Vagina (tissue), 2 donors: ENCODE measurements around the gene PNLIPRP1.

Experiments used
- CTCF ChIP-seq, 3 experiments: fragments of 450-650 bp in 2 of 3; fragments of 200-600 bp in 1 of 3; sonication (generic) in 1 of 3; IDR thresholded peaks; one replicate each; pipeline ENCODE4 v1.5.1; 2017 to 2019; ENCODE audit warnings: antibody characterized with exemption in 3 of 3, mild to moderate bottlenecking in 2 of 3, moderate library complexity in 2 of 3
- POLR2AphosphoS5 ChIP-seq, 2 donors: sonication (generic); formaldehyde crosslinking; IDR thresholded peaks; one replicate each; pipeline ENCODE4 v1.9.0; 2017; ENCODE audit warnings: antibody characterized with exemption in 2 of 2, mild to moderate bottlenecking in 2 of 2, low read depth in 1 of 2; ENCODE audit not compliant: insufficient read depth in 1 of 2

- TF ChIP-seq CTCF (IDR thresholded peaks at IDR 0.05) (no peak), POLR2AphosphoS5 (IDR thresholded peaks at IDR 0.05; ENCODE audit: insufficient read depth in 1 of 2, low read depth in 1 of 2) (no peak)
These were observed 23.4 kb upstream of the PNLIPRP1 start for GRCh38 chr10:116567335-116567734.
